NK-92 (cell line): ENCODE measurements around the gene CDKN1B.
A peak's percentile ranks its signal among the peaks of the same experiment; 100 is the strongest.
"Not testable (repeated sequence)": the region's sequence is repeated elsewhere in the genome, so short reads cannot be mapped to it uniquely, and the experiment has no call there.

Experiments
- DNase-seq: peaks from one replicate; lab custom pipeline; 2025; ENCODE audit not compliant: unreplicated experiment; lab: John Stamatoyannopoulos, UW

Gene CDKN1B

DNA sequence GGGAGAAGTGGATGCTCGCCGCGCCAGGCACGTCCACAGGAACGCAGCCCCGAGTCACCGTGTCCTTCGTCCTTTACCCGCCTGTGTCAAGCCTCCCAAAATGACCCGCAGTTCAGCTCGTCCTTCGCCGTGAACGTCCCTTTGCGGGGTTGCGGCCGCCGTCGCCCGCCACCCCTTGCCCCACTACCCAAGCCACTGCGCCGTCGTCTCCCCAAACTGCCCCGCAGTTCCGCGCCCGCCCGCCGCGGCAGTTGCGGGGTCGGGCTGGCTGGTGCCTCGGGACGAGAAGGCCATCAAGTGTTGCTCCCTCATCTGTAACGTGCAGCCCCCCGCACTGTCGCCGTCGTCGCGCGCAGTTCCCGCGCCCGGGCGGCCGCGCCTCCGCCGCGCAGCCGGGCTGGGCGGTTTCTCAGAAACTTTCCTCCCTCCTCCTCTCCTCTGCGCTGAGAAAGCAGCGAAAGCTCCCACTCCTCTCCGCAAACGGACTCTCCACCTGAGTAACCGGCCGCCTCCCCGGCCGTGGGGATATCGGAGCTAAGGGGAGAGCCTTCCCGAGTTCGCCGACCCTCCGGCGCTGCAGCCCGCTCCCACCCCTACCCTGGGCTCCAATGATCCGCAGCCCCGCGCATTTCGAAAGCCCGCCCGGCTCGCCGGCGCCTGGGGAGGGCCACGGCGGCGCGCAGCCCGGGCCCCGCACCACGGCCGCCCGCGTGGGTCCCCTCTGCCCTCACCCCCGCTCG lies 6.7 kb downstream of the CDKN1B start:
- no peak for DNase-seq

DNA sequence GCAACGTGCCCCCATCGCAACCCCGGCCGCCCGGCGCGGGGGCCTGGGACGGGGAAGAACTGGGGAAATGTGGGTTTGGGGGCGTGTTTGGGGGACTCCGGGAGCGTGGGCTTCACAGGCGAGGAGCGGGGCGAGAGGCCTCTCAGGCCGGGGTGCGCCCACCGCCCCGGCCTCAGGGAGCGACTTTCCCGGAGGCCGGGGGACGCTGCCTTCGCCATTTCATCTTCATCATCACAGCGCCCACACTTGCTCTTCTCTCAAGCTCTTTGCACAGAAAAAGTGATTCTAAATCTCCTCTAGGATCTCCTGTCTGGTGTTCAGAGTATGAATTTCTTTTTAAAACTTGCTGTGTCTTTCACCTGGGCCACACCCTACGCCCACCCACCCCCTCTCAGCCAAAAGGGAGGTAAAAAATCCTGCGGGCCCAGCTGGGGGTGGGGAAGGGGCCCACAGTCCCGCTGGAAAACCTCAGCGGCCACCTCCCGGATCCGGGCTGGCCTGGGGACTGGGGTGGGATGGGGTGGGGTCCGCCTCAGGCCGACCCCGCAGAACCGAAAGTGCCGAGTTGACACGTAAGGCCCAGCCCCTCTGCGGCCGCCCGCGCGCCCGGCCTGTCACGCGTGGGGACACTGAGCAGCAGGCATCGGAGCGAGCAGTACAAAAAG lies 7.4 kb downstream of the CDKN1B start:
- DNase-seq: no peak

GRCh38 chr12:12725086-12725955 lies 8.2 kb downstream of the CDKN1B start:
- DNase-seq: peak; percentile 61

DNA sequence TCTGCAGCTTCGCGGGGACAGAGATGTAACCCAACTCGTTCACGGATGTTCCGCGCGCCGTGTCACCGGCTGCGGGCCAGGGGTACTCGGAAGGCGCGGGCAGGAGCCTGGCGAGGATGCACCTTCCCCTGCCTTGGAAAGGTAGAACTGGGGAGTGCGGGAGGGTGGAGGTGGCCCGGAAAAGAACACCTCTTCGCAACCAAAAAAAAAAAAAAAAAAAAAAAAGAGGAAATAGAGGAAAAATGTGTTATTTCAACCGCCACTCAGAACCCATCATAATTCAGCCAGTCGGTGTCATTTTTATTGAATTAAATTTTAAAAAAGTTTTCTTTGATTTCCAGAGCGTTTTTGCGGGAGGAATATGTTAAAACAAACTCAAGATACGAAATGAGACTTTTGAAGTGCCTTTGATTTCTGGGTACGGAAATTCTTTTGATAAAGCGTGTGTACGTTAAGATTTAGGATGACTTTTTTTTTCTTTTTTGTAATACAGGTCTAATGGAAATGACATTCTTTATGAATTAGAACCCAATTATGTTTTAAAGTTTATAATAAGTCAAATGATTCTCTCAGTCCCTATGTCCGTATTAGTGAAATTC lies 8.9 kb downstream of the CDKN1B start:
- DNase-seq: no peak

DNA sequence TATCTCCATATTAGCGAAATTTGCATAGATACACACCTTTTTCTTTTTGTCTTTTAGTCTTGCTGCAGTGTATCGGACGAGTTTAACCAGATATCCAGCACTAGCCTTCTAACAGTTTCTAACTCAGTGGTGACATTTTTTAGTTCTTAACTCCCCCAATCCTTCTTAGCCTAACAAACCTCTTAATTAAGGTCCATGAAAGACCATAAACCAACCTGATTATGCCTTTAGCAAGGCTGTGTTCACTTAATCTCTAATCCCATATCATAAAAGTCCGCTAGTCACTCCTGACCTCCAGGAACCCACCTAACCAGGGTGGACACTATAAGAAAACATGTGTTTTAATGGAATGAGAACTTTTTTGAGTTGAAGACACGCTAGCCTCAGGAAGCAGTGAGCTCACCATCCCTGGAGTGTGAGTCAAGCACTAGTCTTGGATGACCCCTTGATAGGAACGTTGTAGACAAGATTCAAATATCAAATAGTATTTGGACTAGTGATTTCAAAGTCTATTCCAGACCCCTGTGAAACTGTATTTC lies 9.5 kb downstream of the CDKN1B start:
- no peak for DNase-seq

DNA sequence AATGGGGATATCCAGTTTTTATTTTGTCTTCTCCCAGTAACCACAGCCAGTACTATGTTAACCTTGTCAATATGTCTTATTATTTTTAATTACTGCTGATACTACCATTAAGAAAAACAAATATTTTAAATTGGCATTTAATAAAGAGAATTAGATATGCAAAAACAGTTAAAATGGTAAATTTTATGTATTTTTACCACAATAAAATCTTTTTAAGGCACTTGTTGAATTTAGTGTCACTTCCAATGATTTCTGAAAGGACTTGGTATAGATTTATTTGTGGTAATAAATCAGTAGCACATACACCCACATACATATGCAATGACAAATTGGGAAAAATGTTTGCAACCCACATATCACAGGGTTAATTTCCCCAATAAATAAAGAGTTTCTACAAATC lies 14.0 kb downstream of the CDKN1B start:
- no peak for DNase-seq

- no peak for DNase-seq
Measured at GRCh38 chr12:12731785-12732184, 14.6 kb downstream of the CDKN1B start.

GRCh38 chr12:12733118-12733517 lies 15.9 kb downstream of the CDKN1B start:
- DNase-seq: no peak

DNA sequence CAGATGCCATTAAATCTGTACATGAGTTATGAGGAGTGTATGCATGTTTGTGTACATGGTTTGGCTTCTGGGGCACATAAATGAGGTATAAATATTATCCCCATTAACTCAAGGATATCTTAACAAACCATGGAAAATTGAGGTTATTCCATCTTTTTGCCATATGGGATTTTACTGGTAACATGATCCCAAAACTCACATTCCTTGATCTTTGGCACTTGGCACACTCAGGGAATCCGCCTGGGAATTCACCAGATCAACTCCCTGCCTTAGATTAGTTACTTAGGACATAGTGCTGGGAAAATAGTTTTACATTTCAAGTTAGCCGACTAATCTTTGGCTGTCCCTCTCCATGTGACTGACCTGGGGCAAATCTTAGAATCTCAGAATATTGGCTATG lies 16.9 kb downstream of the CDKN1B start:
- no peak for DNase-seq

- DNase-seq: no peak
Measured at GRCh38 chr12:12734561-12735071, 17.4 kb downstream of the CDKN1B start.

- DNase-seq: no peak
Measured at GRCh38 chr12:12735301-12735700, 18.1 kb downstream of the CDKN1B start.

- DNase-seq: no peak
Measured at GRCh38 chr12:12736759-12737676, 19.9 kb downstream of the CDKN1B start.

- DNase-seq: not testable (repeated sequence)
Measured at GRCh38 chr12:12738152-12738551, 21.0 kb downstream of the CDKN1B start.

GRCh38 chr12:12741660-12742059 lies 24.5 kb downstream of the CDKN1B start:
- no peak for DNase-seq

GRCh38 chr12:12744546-12745305 lies 27.6 kb downstream of the CDKN1B start:
- no peak for DNase-seq

- DNase-seq: no peak
Measured at GRCh38 chr12:12745576-12746211, 28.5 kb downstream of the CDKN1B start.

GRCh38 chr12:12747278-12747677 lies 30.1 kb downstream of the CDKN1B start:
- DNase-seq: no peak

GRCh38 chr12:12748044-12748443 lies 30.9 kb downstream of the CDKN1B start:
- DNase-seq: no peak

- no peak for DNase-seq
Measured at GRCh38 chr12:12749433-12749832, 32.3 kb downstream of the CDKN1B start.
